ENCODE results near the gene LRRC56. TPM values are rescaled to one million over a fixed set of nuclear protein-coding genes. Genes with fewer than 3 reads are reported as not detected.

The LRRC56 gene
- total RNA-seq, 1 experiment from 2014 or later: 3.4 TPM

DNA sequence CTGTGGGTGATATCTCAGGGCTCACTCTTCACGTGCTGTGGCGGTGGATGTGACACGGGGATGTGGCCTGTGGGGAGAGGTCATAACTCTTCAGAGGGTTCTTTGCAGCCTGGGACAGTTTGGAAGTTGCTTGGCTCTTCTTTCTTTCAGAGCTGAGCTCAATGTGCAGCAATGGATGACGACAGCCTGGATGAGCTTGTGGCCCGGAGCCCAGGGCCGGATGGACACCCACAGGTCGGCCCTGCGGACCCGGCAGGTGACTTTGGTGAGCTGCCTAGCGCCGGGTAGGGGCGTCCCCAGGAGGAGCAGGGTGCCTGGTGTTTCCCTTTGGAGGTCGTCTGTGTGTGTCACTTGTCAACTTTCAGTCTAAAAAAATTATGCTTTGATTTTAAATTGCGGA is 44.0 kb downstream of the LRRC56 start:
- DNase-seq (ENCODE audit: low spot score) (no peak), ATAC-seq (no peak)
- Mint-ChIP-seq H3K4me3 (no peak overlapping the region), H3K27me3 (ENCODE audit: low read depth) (no peaks in the 10 kb centered on the region), H3K27ac (peak overlapping the region; percentile 95), H3K4me1 (peaks cover 18% of the 10 kb centered on the region), H3K9me3 (no peaks in the 10 kb centered on the region), H3K36me3 (peaks cover 22% of the 10 kb centered on the region)
- no peak for TF ChIP-seq IRF1 (CRISPR knock-in tag; IDR thresholded peaks at IDR 0.05)
- TF ChIP-seq, protein P1, sequence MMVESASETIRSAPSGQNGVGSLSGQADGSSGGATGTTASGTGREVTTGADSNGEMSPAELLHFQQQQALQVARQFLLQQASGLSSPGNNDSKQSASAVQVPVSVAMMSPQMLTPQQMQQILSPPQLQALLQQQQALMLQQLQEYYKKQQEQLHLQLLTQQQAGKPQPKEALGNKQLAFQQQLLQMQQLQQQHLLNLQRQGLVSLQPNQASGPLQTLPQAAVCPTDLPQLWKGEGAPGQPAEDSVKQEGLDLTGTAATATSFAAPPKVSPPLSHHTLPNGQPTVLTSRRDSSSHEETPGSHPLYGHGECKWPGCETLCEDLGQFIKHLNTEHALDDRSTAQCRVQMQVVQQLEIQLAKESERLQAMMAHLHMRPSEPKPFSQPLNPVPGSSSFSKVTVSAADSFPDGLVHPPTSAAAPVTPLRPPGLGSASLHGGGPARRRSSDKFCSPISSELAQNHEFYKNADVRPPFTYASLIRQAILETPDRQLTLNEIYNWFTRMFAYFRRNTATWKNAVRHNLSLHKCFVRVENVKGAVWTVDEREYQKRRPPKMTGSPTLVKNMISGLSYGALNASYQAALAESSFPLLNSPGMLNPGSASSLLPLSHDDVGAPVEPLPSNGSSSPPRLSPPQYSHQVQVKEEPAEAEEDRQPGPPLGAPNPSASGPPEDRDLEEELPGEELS (CRISPR knock-in tag; IDR thresholded peaks at IDR 0.05): no peak
- no peak for TF ChIP-seq PRRX2 (CRISPR knock-in tag; IDR thresholded peaks at IDR 0.05)
- no peak for TF ChIP-seq ZNF121 (CRISPR knock-in tag; IDR thresholded peaks at IDR 0.05)
- TF ChIP-seq ATF2 (CRISPR knock-in tag; IDR thresholded peaks at IDR 0.05; ENCODE audit: borderline replicate concordance, low read depth): no peak
- TF ChIP-seq, protein P2, sequence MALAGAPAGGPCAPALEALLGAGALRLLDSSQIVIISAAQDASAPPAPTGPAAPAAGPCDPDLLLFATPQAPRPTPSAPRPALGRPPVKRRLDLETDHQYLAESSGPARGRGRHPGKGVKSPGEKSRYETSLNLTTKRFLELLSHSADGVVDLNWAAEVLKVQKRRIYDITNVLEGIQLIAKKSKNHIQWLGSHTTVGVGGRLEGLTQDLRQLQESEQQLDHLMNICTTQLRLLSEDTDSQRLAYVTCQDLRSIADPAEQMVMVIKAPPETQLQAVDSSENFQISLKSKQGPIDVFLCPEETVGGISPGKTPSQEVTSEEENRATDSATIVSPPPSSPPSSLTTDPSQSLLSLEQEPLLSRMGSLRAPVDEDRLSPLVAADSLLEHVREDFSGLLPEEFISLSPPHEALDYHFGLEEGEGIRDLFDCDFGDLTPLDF (CRISPR knock-in tag; IDR thresholded peaks at IDR 0.05): no peak
- no peak for TF ChIP-seq ZNF512 (CRISPR knock-in tag; IDR thresholded peaks at IDR 0.05; ENCODE audit: borderline replicate concordance)
- no peak for TF ChIP-seq JAZF1 (CRISPR knock-in tag; IDR thresholded peaks at IDR 0.05)
- TF ChIP-seq ZNF416 (CRISPR knock-in tag; IDR thresholded peaks at IDR 0.05): no peak
- no peak for TF ChIP-seq NFYB (CRISPR knock-in tag; conservative IDR thresholded peaks at IDR 0.05; ENCODE audit: low read depth)
- no peak for TF ChIP-seq ATF1 (CRISPR knock-in tag; IDR thresholded peaks at IDR 0.05)
- no peak for TF ChIP-seq SMAD4 (CRISPR knock-in tag; IDR thresholded peaks at IDR 0.05)
- ChIA-PET POLR2A (interaction anchor here (0.6 kb wide), 1 partner anchor 140 kb away, joined by 3 read pairs; no protein-coding TSS in a partner anchor), CTCF (no interaction called here)

DNA sequence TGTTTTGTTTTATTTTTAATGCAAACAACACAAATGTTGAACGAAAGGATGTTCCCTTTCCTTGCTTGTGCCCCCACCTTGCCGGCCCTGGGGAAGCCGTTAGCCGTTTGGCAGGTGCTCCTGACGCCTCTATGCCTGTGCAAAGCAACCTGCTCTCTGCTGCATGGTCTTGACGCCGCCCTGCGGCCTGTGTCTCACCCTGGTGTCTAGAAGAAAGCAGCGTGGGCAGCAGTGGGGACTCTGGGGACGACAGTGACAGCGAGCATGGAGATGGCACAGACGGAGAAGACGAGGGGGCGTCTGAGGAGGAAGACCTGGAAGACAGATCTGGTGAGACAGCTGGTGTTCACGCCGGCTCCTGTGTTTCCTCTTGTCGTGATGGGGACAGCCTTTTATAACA is 44.4 kb downstream of the LRRC56 start:
- CTCF ChIA-PET: no interaction called here
- DNase-seq (ENCODE audit: low spot score) (no peak), ATAC-seq (no peak)
- Mint-ChIP-seq H3K4me1 (peaks cover 18% of the 10 kb centered on the region), H3K9me3 (no peaks in the 10 kb centered on the region), H3K27me3 (ENCODE audit: low read depth) (no peaks in the 10 kb centered on the region), H3K36me3 (peaks cover 24% of the 10 kb centered on the region), H3K27ac (no peak overlapping the region), H3K4me3 (no peak overlapping the region)
- POLR2A ChIA-PET: no interaction called here
- TF ChIP-seq AFF4 (CRISPR knock-in tag; IDR thresholded peaks at IDR 0.05; ENCODE audit: borderline replicate concordance) (no peak), ATF1 (CRISPR knock-in tag; IDR thresholded peaks at IDR 0.05) (no peak), SMAD4 (CRISPR knock-in tag; IDR thresholded peaks at IDR 0.05) (no peak), ZNF317 (CRISPR knock-in tag; IDR thresholded peaks at IDR 0.05; ENCODE audit: borderline replicate concordance, low read depth) (no peak), ATF2 (CRISPR knock-in tag; IDR thresholded peaks at IDR 0.05; ENCODE audit: borderline replicate concordance, low read depth) (no peak), SP1 (CRISPR knock-in tag; conservative IDR thresholded peaks at IDR 0.05) (no peak), ZBTB43 (CRISPR knock-in tag; IDR thresholded peaks at IDR 0.05) (no peak), KAT7 (CRISPR knock-in tag; IDR thresholded peaks at IDR 0.05; ENCODE audit: borderline replicate concordance) (no peak)
- TF ChIP-seq, protein P3, sequence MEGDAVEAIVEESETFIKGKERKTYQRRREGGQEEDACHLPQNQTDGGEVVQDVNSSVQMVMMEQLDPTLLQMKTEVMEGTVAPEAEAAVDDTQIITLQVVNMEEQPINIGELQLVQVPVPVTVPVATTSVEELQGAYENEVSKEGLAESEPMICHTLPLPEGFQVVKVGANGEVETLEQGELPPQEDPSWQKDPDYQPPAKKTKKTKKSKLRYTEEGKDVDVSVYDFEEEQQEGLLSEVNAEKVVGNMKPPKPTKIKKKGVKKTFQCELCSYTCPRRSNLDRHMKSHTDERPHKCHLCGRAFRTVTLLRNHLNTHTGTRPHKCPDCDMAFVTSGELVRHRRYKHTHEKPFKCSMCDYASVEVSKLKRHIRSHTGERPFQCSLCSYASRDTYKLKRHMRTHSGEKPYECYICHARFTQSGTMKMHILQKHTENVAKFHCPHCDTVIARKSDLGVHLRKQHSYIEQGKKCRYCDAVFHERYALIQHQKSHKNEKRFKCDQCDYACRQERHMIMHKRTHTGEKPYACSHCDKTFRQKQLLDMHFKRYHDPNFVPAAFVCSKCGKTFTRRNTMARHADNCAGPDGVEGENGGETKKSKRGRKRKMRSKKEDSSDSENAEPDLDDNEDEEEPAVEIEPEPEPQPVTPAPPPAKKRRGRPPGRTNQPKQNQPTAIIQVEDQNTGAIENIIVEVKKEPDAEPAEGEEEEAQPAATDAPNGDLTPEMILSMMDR (IDR thresholded peaks at IDR 0.05): no peak
